ENCODE data around the gene ARL3. TPM values are rescaled to one million over a fixed set of nuclear protein-coding genes. Genes with fewer than 3 reads are reported as not detected.

Gene ARL3
- total RNA-seq, 1 experiment from 2014 or later, result 13.3 TPM

DNA sequence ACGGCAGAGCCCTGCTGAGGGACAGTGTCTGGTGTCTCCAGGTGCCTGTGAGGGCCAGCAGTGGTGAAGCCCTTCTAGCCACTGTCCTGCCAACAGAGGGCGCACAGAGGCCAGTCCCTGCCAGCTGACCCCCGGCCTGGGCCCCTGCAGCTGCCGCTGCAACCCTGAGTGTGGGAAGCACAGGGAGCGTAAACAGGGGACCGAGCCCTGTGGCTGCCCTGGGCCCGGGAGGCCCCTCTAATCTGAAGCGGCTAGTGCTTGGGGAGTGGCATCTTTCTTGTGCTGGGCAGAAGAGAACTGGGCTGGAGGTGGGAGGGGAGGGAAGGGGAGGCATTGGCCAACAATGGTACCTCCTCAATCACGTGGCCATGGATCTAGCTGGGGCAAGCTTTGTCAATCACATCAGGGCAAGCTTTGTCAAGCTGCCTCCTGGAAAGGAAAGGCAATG lies 35.3 kb downstream of the ARL3 start:
- H3K27me3 Mint-ChIP-seq (ENCODE audit: low read depth), result no peaks in the 10 kb centered on the region
- peaks cover 18% of the 10 kb centered on the region for H3K36me3 Mint-ChIP-seq
- ChIA-PET POLR2A (interaction anchor here (1.0 to 1.9 kb wide), 4 partner anchors 9 to 49 kb away, joined by 3 to 13 read pairs (median 4); partner anchors contain the start of genes ARL3 and SFXN2), CTCF (interaction anchor here (0.6 to 7.2 kb wide), 36 partner anchors 11 to 807 kb away, joined by 3 to 101 read pairs (median 6); partner anchors contain the start of genes ARL3, AS3MT, SFXN2 and SUFU)
- DNase-seq (ENCODE audit: low spot score) (peak; percentile 92), ATAC-seq (peak; percentile 85)
- peaks cover 61% of the 10 kb centered on the region for H3K4me1 Mint-ChIP-seq
- H3K4me3 Mint-ChIP-seq, result peak overlapping the region; percentile 27
- no peaks in the 10 kb centered on the region for H3K9me3 Mint-ChIP-seq
- peak overlapping the region; percentile 94 for H3K27ac Mint-ChIP-seq
- TF ChIP-seq USF2 (CRISPR knock-in tag; IDR thresholded peaks at IDR 0.05), result peak; percentile 92
- no peak for TF ChIP-seq JUN (CRISPR knock-in tag; IDR thresholded peaks at IDR 0.05)
- no peak for TF ChIP-seq SMAD3 (CRISPR knock-in tag; IDR thresholded peaks at IDR 0.05; ENCODE audit: borderline replicate concordance)
- no peak for TF ChIP-seq MYBL2 (CRISPR knock-in tag; IDR thresholded peaks at IDR 0.05)
- TF ChIP-seq, protein P1, sequence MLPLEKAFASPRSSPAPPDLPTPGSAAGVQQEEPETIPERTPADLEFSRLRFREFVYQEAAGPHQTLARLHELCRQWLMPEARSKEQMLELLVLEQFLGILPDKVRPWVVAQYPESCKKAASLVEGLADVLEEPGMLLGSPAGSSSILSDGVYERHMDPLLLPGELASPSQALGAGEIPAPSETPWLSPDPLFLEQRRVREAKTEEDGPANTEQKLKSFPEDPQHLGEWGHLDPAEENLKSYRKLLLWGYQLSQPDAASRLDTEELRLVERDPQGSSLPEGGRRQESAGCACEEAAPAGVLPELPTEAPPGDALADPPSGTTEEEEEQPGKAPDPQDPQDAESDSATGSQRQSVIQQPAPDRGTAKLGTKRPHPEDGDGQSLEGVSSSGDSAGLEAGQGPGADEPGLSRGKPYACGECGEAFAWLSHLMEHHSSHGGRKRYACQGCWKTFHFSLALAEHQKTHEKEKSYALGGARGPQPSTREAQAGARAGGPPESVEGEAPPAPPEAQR (CRISPR knock-in tag; IDR thresholded peaks at IDR 0.05), result no peak
- no peak for TF ChIP-seq NFYB (CRISPR knock-in tag; conservative IDR thresholded peaks at IDR 0.05; ENCODE audit: low read depth)
- peak; percentile 59; the same call in 1 of the 2 replicates for TF ChIP-seq ETV6 (CRISPR knock-in tag; IDR thresholded peaks at IDR 0.05)
- 0 out of 2 replicates have a peak, but pooled peaks have one; percentile 41 for TF ChIP-seq TEAD1 (CRISPR knock-in tag; IDR thresholded peaks at IDR 0.05)
- TF ChIP-seq JAZF1 (CRISPR knock-in tag; IDR thresholded peaks at IDR 0.05), result no peak
- peak; percentile 80 for TF ChIP-seq ZNF423 (CRISPR knock-in tag; IDR thresholded peaks at IDR 0.05)
- TF ChIP-seq ZNF425 (CRISPR knock-in tag; conservative IDR thresholded peaks at IDR 0.05), result no peak
- peak; percentile 54; the same call in 1 of the 2 replicates for TF ChIP-seq FOXP1 (CRISPR knock-in tag; IDR thresholded peaks at IDR 0.05; ENCODE audit: borderline replicate concordance)
- TF ChIP-seq FOXK1 (CRISPR knock-in tag; IDR thresholded peaks at IDR 0.05), result peak; percentile 80
- TF ChIP-seq FOXP4 (CRISPR knock-in tag; IDR thresholded peaks at IDR 0.05), result peak; percentile 60
- TF ChIP-seq ZBTB21 (CRISPR knock-in tag; IDR thresholded peaks at IDR 0.05; ENCODE audit: borderline replicate concordance), result peak; percentile 40; the same call in 1 of the 2 replicates
- TF ChIP-seq GABPB1 (CRISPR knock-in tag; IDR thresholded peaks at IDR 0.05), result 0 out of 2 replicates have a peak, but pooled peaks have one; percentile 38
- TF ChIP-seq MAX (CRISPR knock-in tag; IDR thresholded peaks at IDR 0.05), result peak; percentile 75
- TF ChIP-seq NFATC4 (CRISPR knock-in tag; IDR thresholded peaks at IDR 0.05), result no peak
- TF ChIP-seq, protein P2, sequence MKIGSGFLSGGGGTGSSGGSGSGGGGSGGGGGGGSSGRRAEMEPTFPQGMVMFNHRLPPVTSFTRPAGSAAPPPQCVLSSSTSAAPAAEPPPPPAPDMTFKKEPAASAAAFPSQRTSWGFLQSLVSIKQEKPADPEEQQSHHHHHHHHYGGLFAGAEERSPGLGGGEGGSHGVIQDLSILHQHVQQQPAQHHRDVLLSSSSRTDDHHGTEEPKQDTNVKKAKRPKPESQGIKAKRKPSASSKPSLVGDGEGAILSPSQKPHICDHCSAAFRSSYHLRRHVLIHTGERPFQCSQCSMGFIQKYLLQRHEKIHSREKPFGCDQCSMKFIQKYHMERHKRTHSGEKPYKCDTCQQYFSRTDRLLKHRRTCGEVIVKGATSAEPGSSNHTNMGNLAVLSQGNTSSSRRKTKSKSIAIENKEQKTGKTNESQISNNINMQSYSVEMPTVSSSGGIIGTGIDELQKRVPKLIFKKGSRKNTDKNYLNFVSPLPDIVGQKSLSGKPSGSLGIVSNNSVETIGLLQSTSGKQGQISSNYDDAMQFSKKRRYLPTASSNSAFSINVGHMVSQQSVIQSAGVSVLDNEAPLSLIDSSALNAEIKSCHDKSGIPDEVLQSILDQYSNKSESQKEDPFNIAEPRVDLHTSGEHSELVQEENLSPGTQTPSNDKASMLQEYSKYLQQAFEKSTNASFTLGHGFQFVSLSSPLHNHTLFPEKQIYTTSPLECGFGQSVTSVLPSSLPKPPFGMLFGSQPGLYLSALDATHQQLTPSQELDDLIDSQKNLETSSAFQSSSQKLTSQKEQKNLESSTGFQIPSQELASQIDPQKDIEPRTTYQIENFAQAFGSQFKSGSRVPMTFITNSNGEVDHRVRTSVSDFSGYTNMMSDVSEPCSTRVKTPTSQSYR (CRISPR knock-in tag; IDR thresholded peaks at IDR 0.05), result no peak
- TF ChIP-seq, protein P3, sequence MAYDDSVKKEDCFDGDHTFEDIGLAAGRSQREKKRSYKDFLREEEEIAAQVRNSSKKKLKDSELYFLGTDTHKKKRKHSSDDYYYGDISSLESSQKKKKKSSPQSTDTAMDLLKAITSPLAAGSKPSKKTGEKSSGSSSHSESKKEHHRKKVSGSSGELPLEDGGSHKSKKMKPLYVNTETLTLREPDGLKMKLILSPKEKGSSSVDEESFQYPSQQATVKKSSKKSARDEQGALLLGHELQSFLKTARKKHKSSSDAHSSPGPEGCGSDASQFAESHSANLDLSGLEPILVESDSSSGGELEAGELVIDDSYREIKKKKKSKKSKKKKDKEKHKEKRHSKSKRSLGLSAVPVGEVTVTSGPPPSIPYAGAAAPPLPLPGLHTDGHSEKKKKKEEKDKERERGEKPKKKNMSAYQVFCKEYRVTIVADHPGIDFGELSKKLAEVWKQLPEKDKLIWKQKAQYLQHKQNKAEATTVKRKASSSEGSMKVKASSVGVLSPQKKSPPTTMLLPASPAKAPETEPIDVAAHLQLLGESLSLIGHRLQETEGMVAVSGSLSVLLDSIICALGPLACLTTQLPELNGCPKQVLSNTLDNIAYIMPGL (CRISPR knock-in tag; IDR thresholded peaks at IDR 0.05), result peak; percentile 71
- TF ChIP-seq ZNF219 (CRISPR knock-in tag; IDR thresholded peaks at IDR 0.05; ENCODE audit: borderline replicate concordance), result no peak
- 0 out of 2 replicates have a peak, but pooled peaks have one; percentile 54 for TF ChIP-seq ZNF138 (CRISPR knock-in tag; conservative IDR thresholded peaks at IDR 0.05)
- TF ChIP-seq TP53 (CRISPR knock-in tag; IDR thresholded peaks at IDR 0.05), result peak; percentile 66; the same call in 1 of the 2 replicates
- TF ChIP-seq, protein P4, sequence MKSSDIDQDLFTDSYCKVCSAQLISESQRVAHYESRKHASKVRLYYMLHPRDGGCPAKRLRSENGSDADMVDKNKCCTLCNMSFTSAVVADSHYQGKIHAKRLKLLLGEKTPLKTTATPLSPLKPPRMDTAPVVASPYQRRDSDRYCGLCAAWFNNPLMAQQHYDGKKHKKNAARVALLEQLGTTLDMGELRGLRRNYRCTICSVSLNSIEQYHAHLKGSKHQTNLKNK (CRISPR knock-in tag; IDR thresholded peaks at IDR 0.05), result no peak

Data from WTC11 (cell line).